ENCODE measurements around the gene ITGA3. TPM values are rescaled to one million over a fixed set of nuclear protein-coding genes. Genes with fewer than 3 reads are reported as not detected.

The ITGA3 gene
- total and polyA plus RNA-seq, 4 donors = 0.79 to 4.4 (median 1.4) TPM

DNA sequence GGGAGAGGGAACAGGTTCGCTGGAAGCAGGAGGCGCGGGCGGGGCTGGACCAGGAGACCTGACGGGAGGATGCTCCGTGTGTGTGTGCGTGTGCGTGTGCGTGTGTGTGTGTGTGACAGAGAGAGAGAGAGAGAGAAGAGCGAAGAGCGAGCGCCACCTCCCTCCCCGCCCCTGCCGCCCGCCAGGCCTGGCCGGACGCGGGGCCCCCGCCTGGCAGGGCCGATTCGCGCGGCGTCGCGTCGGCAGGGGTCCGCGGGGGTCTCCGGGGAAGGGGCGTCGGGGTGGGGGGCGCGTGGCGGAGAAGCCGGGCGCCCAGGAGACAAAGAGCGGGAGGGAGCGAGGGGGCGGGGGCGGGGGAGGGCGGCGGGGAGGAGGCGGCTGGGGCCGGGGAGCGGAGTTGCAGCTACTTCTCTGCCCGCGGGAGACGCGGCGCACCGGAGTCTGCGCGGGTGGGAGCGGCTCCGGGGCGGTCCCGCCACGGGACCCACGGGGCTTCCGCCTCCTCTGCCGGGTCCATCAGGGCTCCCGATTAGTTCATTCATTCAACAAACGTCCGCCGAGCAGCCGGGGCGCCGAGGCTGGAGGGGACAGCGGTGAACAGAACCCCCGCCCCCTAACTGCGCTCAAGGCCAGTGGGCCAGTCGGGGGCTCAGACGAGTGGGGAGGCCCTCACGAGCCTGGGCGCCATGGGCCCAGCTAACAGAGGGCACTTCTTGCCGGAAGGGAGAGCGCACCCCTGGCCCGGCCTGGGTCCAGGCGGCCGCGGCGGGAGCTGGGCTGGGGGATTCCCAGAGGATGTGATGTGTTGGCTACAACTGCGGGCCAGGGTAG is 74.0 kb downstream of the ITGA3 start, which contains the start of gene SAMD14:
Gene SAMD14 (minus strand): TSS at position 433 of the 831 bp plus-strand sequence. CDS start 5,201 bp downstream, outside the sequence.
- WGBS = 4% methylated on average over 84 of the region's 84 CpGs
- Histone ChIP-seq H3K27me3 (ENCODE audit: control insufficient read depth in 4 of 4, insufficient read depth in 4 of 4, low read length in 3 of 4) (peaks cover 0 to 6% (median 0%) of the 10 kb centered on the region in 4 donors), H3K27ac (ENCODE audit: low read depth in 1 of 2, low read length in 2 of 2) (no peak within 1 kb of the TSS), H3K9me3 (ENCODE audit: control insufficient read depth in 4 of 4, low read length in 3 of 4) (no peaks in the 10 kb centered on the region), H3K9ac (ENCODE audit: low read depth in 1 of 2, low read length in 2 of 2) (no peak within 1 kb of the TSS), H3K36me3 (ENCODE audit: control insufficient read depth in 4 of 4, insufficient read depth in 3 of 4, low read depth in 1 of 4, low read length in 3 of 4) (peaks cover 0 to 2% (median under 1%) of the 10 kb centered on the region in 4 donors), H3K4me3 (ENCODE audit: low read depth in 1 of 3, low read length in 3 of 3) (peak within 1 kb of the TSS in 1 of 3 donors; percentile 52), H3K4me1 (ENCODE audit: control insufficient read depth in 4 of 4, insufficient read depth in 4 of 4, low read length in 3 of 4) (peaks cover 0 to 5% (median 3%) of the 10 kb centered on the region in 4 donors)
- no peak for DNase-seq (ENCODE audit: low spot score)
- TF ChIP-seq FOXA2 (IDR thresholded peaks at IDR 0.05) = no peak
- no peak for TF ChIP-seq RXRA (IDR thresholded peaks at IDR 0.05)
- TF ChIP-seq HNF4A (conservative IDR thresholded peaks at IDR 0.05) = no peak
- TF ChIP-seq, protein P1, sequence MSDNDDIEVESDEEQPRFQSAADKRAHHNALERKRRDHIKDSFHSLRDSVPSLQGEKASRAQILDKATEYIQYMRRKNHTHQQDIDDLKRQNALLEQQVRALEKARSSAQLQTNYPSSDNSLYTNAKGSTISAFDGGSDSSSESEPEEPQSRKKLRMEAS (IDR thresholded peaks at IDR 0.05) = no peak
- TF ChIP-seq EGR1 (IDR thresholded peaks at IDR 0.05; ENCODE audit: low read depth in 2 of 2) = no peak
- TF ChIP-seq, protein P2, sequence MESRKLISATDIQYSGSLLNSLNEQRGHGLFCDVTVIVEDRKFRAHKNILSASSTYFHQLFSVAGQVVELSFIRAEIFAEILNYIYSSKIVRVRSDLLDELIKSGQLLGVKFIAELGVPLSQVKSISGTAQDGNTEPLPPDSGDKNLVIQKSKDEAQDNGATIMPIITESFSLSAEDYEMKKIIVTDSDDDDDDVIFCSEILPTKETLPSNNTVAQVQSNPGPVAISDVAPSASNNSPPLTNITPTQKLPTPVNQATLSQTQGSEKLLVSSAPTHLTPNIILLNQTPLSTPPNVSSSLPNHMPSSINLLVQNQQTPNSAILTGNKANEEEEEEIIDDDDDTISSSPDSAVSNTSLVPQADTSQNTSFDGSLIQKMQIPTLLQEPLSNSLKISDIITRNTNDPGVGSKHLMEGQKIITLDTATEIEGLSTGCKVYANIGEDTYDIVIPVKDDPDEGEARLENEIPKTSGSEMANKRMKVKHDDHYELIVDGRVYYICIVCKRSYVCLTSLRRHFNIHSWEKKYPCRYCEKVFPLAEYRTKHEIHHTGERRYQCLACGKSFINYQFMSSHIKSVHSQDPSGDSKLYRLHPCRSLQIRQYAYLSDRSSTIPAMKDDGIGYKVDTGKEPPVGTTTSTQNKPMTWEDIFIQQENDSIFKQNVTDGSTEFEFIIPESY (IDR thresholded peaks at IDR 0.05) = no peak
- TF ChIP-seq NR2F2 (IDR thresholded peaks at IDR 0.05) = no peak
- no peak for TF ChIP-seq TAF1 (conservative IDR thresholded peaks at IDR 0.05)
- TF ChIP-seq YY1 (IDR thresholded peaks at IDR 0.05) = no peak

DNA sequence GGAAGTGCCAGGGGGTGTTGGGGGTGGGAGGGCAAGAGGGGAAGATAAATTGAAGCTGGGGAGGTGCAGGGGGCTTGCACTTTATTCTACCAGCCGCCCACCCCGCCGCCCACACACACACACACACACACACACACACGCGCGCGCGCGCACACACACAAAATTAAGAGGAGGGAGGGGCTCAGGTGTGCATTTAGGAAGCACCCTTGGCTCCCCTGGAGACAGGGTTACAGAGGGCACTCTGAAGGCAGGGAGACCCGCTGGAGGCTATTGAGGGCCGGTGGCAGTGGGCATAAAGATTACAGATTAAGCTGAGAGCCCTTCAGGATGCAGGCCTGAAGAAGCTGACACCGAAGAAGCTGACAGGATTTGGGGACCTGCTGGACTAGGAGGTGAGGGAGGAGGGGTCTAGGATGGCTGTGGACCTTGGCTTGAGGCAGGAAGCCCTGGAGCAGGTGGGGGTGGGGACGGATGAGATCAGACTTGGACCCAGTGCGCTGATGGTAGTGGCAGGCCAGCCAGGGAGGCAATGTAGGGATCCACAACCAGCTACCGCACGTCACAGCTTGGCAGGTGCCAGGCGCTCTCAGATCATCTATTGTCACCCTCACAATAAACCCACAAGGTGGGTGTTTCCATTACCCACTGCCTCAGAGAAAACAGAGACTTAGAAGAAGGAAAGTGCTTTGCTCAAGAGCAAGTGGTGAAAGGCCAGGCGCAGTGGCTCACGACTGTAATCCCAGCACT is 74.8 kb downstream of the ITGA3 start:
- Histone ChIP-seq H3K36me3 (ENCODE audit: control insufficient read depth in 4 of 4, insufficient read depth in 3 of 4, low read depth in 1 of 4, low read length in 3 of 4) (peaks cover 0 to 5% (median 2%) of the 10 kb centered on the region in 4 donors), H3K9ac (ENCODE audit: low read depth in 1 of 2, low read length in 2 of 2) (no peak overlapping the region), H3K27me3 (ENCODE audit: control insufficient read depth in 4 of 4, insufficient read depth in 4 of 4, low read length in 3 of 4) (peaks cover 0 to 6% (median 0%) of the 10 kb centered on the region in 4 donors), H3K9me3 (ENCODE audit: control insufficient read depth in 4 of 4, low read length in 3 of 4) (no peaks in the 10 kb centered on the region), H3K27ac (ENCODE audit: low read depth in 1 of 2, low read length in 2 of 2) (no peak overlapping the region), H3K4me3 (ENCODE audit: low read depth in 1 of 3, low read length in 3 of 3) (no peak overlapping the region), H3K4me1 (ENCODE audit: control insufficient read depth in 4 of 4, insufficient read depth in 4 of 4, low read length in 3 of 4) (peaks cover 0 to 5% (median 3%) of the 10 kb centered on the region in 4 donors)
- TF ChIP-seq EGR1 (IDR thresholded peaks at IDR 0.05; ENCODE audit: low read depth in 2 of 2) = no peak
- no peak for TF ChIP-seq FOXA2 (IDR thresholded peaks at IDR 0.05)
- no peak for TF ChIP-seq JUND (IDR thresholded peaks at IDR 0.05)
- TF ChIP-seq, protein P3, sequence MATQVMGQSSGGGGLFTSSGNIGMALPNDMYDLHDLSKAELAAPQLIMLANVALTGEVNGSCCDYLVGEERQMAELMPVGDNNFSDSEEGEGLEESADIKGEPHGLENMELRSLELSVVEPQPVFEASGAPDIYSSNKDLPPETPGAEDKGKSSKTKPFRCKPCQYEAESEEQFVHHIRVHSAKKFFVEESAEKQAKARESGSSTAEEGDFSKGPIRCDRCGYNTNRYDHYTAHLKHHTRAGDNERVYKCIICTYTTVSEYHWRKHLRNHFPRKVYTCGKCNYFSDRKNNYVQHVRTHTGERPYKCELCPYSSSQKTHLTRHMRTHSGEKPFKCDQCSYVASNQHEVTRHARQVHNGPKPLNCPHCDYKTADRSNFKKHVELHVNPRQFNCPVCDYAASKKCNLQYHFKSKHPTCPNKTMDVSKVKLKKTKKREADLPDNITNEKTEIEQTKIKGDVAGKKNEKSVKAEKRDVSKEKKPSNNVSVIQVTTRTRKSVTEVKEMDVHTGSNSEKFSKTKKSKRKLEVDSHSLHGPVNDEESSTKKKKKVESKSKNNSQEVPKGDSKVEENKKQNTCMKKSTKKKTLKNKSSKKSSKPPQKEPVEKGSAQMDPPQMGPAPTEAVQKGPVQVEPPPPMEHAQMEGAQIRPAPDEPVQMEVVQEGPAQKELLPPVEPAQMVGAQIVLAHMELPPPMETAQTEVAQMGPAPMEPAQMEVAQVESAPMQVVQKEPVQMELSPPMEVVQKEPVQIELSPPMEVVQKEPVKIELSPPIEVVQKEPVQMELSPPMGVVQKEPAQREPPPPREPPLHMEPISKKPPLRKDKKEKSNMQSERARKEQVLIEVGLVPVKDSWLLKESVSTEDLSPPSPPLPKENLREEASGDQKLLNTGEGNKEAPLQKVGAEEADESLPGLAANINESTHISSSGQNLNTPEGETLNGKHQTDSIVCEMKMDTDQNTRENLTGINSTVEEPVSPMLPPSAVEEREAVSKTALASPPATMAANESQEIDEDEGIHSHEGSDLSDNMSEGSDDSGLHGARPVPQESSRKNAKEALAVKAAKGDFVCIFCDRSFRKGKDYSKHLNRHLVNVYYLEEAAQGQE (IDR thresholded peaks at IDR 0.05) = no peak
- TF ChIP-seq, protein P4, sequence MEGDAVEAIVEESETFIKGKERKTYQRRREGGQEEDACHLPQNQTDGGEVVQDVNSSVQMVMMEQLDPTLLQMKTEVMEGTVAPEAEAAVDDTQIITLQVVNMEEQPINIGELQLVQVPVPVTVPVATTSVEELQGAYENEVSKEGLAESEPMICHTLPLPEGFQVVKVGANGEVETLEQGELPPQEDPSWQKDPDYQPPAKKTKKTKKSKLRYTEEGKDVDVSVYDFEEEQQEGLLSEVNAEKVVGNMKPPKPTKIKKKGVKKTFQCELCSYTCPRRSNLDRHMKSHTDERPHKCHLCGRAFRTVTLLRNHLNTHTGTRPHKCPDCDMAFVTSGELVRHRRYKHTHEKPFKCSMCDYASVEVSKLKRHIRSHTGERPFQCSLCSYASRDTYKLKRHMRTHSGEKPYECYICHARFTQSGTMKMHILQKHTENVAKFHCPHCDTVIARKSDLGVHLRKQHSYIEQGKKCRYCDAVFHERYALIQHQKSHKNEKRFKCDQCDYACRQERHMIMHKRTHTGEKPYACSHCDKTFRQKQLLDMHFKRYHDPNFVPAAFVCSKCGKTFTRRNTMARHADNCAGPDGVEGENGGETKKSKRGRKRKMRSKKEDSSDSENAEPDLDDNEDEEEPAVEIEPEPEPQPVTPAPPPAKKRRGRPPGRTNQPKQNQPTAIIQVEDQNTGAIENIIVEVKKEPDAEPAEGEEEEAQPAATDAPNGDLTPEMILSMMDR (IDR thresholded peaks at IDR 0.05; ENCODE audit: low read depth, low read length, missing input control) = no peak
- TF ChIP-seq SP1 (IDR thresholded peaks at IDR 0.05) = no peak
- no peak for TF ChIP-seq FOXA1 (IDR thresholded peaks at IDR 0.05)
- TF ChIP-seq, protein P1 (IDR thresholded peaks at IDR 0.05) = no peak
- TF ChIP-seq HNF4G (IDR thresholded peaks at IDR 0.05) = no peak
- TF ChIP-seq HNF4A (conservative IDR thresholded peaks at IDR 0.05) = no peak
- TF ChIP-seq, protein P5, sequence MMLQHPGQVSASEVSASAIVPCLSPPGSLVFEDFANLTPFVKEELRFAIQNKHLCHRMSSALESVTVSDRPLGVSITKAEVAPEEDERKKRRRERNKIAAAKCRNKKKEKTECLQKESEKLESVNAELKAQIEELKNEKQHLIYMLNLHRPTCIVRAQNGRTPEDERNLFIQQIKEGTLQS (IDR thresholded peaks at IDR 0.05) = no peak
- TF ChIP-seq TAF1 (conservative IDR thresholded peaks at IDR 0.05) = no peak
- TF ChIP-seq, protein P2 (IDR thresholded peaks at IDR 0.05) = no peak
- TF ChIP-seq NR2F2 (IDR thresholded peaks at IDR 0.05) = no peak
- no peak for TF ChIP-seq YY1 (IDR thresholded peaks at IDR 0.05)
- TF ChIP-seq GABPA (IDR thresholded peaks at IDR 0.05 in 1 of 2, conservative IDR thresholded peaks at IDR 0.05 in 1 of 2) = no peak
- no peak for TF ChIP-seq RAD21 (IDR thresholded peaks at IDR 0.05)
- no peak for TF ChIP-seq RXRA (IDR thresholded peaks at IDR 0.05)
- 55% methylated on average over 19 of the region's 19 CpGs for WGBS
- DNase-seq (ENCODE audit: low spot score) = no peak
